ENCODE measurements around the gene LRIT2.

- TF ChIP-seq CTCF (IDR thresholded peaks at IDR 0.05): no peak
- TF ChIP-seq, protein P1, sequence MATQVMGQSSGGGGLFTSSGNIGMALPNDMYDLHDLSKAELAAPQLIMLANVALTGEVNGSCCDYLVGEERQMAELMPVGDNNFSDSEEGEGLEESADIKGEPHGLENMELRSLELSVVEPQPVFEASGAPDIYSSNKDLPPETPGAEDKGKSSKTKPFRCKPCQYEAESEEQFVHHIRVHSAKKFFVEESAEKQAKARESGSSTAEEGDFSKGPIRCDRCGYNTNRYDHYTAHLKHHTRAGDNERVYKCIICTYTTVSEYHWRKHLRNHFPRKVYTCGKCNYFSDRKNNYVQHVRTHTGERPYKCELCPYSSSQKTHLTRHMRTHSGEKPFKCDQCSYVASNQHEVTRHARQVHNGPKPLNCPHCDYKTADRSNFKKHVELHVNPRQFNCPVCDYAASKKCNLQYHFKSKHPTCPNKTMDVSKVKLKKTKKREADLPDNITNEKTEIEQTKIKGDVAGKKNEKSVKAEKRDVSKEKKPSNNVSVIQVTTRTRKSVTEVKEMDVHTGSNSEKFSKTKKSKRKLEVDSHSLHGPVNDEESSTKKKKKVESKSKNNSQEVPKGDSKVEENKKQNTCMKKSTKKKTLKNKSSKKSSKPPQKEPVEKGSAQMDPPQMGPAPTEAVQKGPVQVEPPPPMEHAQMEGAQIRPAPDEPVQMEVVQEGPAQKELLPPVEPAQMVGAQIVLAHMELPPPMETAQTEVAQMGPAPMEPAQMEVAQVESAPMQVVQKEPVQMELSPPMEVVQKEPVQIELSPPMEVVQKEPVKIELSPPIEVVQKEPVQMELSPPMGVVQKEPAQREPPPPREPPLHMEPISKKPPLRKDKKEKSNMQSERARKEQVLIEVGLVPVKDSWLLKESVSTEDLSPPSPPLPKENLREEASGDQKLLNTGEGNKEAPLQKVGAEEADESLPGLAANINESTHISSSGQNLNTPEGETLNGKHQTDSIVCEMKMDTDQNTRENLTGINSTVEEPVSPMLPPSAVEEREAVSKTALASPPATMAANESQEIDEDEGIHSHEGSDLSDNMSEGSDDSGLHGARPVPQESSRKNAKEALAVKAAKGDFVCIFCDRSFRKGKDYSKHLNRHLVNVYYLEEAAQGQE (IDR thresholded peaks at IDR 0.05; ENCODE audit: insufficient read depth in 1 of 2, low read depth in 2 of 2, low read length in 1 of 2): no peak
- TF ChIP-seq SIN3A (IDR thresholded peaks at IDR 0.05; ENCODE audit: borderline replicate concordance, insufficient read depth, low read depth, low read length): no peak
- no peak for TF ChIP-seq POLR2AphosphoS5 (IDR thresholded peaks at IDR 0.05; ENCODE audit: low read depth, low read length)
- TF ChIP-seq TCF7L2 (IDR thresholded peaks at IDR 0.05; ENCODE audit: low read depth, low read length): no peak
Measured at GRCh38 chr10:84213076-84213475, 12.3 kb downstream of the LRIT2 start.
